DMS79 treated with DMSO at 0.1 percent for 48 hours (cell line): Measurements from ENCODE around the gene DIPK1C.
A peak's percentile ranks its signal among the peaks of the same experiment; 100 is the strongest.

ENCODE experiments used
- DNase-seq: peaks from one replicate; lab custom pipeline; 2025; lab: John Stamatoyannopoulos, UW

The DIPK1C gene

DNA sequence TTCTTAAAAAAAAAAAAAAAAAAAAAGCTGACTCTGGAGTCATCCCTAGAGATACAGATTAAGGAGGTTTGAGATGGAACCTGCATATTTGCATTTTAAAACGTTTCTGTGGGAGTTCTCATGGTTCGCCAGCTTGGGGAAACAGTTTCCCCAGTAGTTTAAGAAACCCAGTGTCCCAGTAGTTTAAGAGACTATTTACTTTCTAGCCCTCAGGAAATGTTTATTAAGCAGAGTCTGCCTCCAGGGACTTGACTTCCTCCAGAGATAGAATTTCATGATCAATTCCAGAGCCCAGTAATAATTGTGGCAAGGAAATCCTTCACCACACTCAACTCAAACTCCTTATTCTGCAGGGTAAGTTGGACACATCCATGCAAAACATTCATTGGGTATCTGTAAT is 39.1 kb downstream of the DIPK1C start:
- DNase-seq = no peak

DNA sequence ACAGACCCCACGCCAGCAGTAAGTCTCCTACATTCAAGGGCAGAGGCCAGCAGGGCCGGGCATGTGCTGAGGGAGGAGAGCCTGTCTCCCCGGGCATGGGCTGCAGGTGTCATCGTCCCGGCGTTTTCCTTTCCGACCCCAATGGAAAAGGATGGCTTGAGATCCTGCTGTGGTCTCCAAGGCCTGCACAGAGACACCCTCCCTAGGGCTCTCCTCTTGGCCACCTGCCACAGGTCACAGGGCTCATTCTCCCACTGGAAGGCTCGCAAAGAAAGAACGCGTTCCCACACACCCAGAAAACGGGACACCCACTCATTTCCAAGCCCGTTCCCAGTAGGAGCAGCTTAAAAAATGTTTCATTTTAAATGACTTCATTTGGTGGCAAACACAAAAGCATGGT is 41.0 kb downstream of the DIPK1C start:
- DNase-seq = no peak

DNA sequence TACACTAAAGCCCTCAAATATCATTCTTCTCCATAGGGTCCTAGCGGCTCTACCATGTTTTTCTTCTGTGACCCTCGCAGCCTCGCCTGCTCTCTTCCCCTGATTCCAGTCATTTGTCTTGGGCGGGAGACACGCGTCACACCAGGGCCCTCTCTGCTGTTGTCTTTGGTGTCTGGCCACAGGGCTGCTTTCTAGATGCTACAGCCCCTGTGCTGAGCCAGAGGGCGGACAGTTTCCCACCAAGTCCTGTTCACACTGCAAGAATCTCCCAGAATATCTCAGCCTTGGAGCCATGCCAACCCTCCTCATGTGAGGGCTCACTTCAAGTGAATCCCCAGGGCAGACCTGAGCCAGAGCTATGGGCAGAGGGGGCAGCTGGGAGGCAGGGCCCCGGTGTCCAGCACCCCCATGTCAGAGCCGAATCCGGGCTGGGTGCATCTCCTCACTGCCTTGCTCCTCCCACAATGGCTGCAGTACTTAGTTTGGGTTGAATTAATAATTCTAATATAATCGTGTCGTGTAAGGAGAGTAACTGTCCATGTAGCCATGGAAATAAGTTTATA is 42.1 kb downstream of the DIPK1C start:
- no peak for DNase-seq

DNA sequence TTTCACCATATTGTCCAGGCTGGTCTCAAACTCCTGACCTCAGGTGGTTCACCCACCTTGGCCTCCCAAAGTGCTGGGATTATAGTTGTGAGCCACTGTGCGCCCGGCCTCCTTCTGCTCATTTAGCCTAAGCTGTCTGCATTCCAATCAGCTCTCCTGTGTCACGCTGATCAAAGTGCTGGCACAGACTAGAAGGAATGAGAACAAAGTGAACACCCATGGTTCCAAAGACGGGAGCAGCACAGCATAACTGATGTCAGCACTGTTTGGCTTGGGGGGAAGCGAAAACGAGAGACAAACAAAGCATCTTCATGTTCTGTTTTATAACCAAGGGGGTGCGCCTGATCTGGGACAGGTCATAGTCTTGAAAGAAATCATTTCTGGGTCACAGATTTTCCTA is 43.3 kb downstream of the DIPK1C start:
- DNase-seq = no peak

DNA sequence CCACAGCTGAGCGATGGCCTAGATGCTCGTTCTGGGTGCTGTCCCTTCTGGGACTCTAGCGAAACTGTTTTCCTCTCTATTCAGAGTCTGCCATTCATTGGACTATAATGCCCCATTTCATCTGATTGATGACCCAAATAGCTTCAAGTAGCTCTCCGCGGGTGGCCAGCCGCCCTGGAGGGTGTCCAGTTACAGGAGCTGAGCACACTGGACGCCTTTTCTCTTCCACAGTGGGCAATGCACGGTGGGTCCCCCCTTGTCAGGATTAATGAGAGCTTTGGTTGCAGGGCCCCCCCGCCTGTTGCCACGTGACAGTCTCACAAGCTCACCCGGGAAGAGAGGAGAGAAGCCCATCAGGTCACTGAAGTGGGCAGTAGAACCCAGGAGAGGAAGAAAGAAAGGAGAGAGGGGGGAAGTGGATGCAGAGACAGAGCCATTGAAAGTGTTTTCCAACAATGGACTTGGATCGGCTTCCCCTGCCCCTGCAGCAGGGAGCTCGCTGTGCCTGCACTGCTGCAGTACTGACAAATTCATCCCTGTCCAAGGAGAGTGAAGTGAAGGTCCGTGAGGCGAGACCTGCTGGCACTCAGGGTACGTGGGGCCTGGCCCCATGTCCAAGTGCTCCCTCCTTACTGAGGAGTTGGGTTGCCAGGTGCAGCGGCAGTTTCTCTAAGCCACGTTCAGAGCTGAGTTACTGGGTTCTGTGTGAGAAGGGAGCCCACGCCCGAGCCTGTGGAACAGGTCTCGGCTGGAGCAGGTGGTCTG is 44.8 kb downstream of the DIPK1C start:
- peak; percentile 39 for DNase-seq

DNA sequence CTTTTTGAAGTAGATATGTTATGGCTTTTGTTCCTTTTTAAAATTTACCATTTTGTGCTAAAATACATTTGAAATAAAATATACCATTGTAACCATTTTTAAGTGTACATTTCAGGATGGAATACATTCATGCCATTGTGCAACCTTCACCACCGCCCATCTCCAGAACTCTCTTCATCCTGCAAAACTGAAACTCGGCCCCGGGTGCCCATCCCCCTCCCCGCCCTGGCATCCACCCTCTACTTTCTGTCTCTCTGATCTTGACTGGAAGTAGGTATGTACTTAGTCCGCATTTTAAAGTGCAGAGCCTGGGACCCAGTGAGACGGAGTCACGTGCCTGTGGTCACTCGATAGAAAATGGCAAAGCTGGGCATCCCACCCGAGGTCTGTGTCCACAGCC is 45.6 kb downstream of the DIPK1C start:
- no peak for DNase-seq

DNA sequence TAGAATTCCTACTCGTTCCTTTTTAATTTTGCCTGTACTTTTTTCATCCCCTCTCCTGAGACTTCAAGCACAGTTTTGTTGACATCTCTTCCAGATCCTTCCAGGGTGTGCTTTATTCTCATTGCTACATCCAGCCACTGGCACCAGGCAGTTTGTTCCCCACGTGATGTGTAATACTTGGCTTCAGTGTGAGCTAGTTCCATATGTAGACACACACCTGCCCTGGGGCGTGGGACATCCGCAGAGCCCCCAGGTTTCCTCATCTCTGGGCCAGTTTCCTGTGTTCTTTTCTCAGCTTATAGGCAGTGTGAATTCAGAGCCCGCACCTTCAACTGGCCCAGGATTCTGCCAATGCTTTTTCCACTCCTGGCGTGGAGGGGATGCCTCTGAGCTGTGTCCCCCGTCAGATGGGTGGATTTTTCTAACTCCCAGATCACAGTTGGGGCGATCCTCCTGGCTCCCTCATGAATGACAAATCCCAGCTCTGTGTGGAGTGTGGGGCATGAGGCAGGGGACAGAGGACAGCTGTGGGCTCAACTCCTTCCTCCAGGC is 46.6 kb downstream of the DIPK1C start:
- DNase-seq = no peak

DNA sequence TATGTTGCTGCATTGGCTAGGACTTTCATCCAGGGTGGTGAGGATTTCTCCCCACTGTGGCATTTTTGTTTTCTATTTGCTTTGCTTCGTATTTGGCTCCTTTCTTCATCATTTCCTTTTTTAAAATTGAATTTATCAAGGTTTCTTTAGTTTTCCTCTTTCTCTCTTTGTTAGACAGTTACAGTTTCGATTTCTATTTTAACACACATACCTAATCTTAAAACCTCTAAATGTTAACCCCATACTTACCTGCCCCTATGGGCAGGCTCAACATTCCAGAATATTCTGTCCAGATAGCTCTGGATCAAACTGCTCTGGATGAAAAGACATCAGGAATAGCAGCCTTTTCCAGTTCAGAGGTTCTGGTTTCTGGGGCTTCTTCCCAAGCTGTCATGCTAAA is 49.2 kb downstream of the DIPK1C start:
- no peak for DNase-seq

DNA sequence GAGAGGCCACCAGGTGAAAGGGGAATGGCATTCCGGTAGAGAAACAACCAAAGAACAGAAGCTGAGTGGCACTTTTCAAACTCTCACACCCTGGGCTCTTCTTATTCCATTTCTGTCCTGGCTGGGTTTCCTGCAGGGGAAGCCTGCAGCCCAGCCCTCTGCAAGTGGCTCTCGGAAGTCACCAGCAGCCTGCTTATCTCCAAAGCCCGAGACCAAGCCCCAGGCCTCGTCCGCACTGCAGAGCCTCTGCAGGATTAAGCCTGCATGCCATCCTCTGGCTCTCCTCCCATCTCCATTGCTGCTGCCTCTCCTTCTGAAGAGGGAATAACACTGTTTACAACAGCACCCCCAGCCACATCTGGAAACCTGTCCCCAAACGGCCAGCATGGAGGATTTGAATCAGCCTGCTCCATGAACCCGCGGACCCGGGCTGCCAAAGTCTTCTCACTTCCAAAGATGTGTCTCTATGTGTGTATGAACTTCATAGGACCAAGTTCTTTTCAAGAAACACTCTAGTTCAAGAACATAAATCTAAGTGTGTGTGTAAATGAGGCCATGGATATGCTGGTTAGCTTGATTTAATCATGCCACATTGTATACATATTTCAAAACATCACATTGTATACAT is 54.2 kb downstream of the DIPK1C start:
- no peak for DNase-seq

DNA sequence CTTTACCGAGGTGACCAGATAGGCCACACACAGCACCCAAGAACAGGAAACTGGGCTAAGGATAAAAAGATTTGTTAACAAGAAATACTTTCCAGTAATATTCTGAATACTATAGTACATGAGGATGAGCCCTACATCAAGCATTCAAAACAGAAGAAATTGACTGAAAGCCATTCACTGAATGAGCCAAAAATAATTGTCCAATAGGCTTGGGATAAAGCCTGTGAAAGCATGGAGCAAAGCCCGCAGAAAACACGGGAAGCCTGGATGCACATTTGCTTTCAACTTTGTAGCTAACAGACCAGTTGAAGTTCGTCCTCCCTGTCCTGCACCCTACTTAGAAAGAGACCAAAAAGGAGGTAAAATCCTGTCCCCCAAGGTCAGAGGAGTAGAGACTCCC is 56.3 kb downstream of the DIPK1C start:
- DNase-seq = no peak

DNA sequence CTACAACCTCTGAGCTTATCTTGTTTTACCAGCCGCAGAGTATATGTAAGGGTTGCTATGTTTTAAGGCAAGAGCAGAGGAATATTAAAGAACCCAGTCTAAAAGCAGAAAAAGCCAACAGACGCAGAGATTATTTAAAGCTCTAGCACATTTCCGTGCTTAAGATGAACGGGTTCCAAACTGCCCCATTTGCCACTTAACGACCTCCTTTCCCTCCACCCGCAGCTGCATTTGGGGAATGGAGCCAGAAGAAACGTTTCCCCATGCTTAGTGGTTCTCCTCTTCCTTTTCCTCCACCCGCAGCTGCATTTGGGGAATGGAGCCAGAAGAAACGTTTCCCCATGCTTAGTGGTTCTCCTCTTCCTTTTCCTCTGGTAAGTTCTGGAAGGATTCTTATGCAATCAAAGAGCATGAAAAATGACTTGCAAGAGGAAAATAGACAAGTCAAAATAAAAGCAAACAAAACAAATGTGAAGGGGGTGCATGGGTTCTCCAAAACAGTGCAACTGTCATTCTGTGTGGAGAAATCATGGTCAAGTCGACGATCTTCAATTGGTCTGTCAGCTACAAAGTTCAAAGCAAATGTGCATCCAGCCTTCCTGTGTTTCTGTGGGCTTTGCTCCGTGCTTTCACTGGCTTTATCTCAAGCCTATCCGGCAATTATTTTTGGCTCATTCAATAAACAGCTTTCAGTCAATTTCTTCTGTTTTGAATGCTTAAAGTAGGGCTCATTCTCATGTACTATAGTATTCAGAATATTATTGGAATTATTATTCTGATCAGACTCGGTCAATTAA is 57.8 kb downstream of the DIPK1C start:
- DNase-seq = no peak

DNA sequence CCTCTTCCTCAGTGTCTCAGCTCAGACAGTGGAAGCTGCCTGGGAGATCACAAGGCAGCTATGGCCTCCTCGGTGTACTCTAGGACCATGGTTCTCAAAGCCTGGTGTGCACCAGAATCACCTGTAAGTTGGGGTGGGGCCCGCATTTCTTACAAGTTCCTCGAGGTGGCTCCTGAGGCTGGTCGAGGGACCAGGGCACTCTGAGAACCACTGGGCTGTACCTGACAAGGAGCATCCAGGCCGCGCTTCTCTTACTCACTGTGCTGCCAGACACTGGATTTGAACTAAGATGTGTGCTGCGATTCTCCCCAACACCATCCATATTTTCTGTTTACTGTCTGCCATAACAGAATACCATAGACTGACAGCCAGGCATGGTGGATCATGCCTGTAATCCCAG is 59.5 kb downstream of the DIPK1C start:
- DNase-seq = no peak

DNA sequence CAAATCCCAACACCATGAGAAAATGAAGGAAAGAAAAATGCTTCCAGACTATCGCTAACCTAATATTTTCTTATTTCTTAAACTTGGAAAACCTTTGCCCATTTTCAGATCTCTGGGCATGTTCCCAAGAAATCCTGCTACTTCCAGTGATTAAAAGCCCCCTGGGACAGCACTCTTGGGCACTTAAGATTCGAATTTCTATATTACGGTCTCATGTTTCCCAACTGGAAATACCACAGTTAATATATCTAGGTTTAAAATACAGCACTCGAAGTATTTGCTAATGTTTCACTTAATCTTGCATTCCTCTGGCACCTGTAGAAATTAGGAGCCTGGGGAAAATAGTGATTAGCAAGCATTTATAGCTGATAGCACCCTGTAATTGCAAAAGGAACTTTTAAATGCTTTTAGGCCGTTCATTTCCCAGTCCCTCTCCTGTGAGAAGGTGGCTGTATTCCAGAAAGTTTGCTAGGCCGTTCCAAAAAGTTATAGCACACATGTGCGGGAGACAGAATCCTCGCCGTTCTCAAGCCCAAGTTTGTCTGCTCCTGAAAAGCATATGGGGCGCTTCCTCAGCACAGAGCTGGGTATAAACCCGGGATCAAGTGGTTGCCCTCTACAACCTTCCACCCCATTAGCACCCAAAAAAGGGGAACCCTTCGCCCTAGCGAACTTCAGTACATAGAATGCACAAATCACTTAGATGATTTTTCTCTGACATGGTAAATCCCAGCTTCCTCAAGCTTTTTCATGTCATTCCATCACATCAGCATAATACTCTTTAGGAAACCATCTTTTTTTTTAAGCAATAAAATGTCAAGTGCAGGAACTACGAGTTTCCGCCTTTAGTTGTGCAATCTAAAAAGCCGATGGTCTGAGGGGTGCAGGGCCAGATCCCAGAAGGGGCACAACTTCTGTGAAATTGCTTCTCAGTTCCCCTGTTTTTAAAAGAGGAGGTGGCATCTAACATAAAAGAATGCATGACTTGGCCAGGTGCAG is 60.6 kb downstream of the DIPK1C start:
- DNase-seq = peak; percentile 47

DNA sequence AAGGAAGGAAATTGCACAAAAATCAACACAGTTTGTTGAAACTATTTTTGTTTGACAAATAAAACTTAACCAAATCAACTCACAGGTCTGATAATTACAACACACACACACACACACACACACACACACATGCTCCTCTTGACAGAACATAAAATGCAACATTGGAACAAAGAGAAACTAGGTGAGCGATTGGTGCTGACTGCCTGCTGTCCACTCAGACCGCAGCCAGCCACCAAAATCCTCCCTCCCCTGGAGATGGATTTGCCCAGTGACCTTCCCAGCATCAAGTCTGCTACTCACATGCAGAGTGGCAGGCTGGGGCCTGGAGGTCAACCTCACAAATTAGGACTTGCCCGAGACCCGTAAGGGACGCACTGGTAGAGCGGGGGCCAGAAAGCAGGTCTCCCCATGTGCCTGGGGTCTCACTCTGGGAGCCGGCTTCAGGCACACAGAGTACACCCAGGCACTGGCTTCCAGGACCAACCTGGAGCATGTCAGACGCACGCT is 61.4 kb downstream of the DIPK1C start:
- peak; percentile 24 for DNase-seq

DNA sequence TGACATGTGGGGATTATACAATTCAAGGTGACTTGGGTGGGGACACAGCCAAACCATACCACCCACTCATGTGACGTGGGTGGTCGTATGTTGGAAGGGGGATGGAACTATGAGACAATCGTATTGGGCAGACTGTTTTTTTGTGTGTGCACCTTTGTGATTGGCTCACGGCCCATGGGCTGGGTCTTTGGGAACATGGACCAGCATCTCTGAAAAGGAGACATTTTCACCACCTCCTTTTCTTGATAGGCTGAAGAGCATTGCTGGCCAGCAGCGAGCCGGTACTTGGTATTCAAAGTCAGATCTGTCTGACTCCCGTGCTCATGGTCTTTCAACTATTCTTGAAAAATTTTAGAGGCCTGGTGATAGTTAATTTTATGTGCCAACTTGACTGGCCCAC is 62.1 kb downstream of the DIPK1C start:
- DNase-seq = no peak

DNA sequence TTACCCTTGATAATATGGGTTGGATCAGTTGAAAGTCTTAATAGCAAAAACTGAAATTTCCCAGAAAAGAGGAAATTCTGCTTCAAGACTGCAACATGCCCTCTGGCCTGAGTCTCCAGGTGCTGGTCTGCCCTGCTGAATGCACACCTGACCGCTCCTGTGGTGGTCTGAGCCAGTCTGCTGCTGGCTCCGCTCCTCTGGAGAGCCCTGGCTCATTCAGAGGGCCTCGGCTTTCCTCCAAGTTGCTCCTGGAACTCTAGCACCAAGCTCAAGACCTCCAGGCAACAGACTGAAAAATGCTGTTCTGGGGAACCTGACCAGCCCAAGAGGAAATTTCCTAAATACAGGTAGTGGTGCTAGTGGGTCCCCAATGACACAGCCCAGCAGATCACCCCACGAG is 64.8 kb downstream of the DIPK1C start:
- no peak for DNase-seq

DNA sequence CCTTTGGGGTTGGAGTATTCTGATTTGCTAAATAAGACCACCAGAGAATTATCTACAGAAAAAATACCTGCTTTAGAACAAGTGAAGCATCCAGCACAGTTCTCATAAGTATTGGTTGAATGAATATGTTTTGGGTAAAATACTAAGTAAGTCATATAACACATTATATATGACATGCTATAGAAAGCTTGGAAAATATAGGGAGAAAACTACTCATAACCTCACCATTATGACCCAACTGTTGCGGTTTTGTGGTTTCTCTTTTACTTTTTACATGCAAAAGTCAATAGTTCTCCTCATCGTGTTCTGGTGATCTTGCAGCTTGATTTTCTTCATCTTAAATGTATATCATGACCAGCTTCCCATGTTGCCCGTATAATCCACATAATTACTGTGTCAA is 66.2 kb downstream of the DIPK1C start:
- DNase-seq = no peak

DNA sequence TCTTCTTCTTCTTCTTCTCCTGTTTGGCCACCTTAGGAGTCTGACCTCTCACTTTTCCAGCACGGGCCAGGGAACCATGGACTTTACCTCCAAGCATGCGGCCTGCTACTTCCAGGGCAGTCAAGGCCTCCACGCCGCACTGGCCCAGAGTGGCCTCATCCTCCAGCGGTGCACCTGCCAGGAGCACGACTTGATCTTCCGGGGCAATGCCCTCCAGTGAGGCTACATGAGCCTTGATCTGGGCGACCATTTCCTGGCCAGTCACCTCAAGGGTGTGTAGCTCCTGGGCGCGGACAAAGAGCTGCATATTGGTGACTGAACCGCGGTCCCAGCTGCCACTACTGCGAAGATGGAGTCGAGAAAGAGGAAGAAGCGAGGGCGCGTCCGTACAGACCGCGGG is 67.1 kb downstream of the DIPK1C start:
- DNase-seq = no peak

DNA sequence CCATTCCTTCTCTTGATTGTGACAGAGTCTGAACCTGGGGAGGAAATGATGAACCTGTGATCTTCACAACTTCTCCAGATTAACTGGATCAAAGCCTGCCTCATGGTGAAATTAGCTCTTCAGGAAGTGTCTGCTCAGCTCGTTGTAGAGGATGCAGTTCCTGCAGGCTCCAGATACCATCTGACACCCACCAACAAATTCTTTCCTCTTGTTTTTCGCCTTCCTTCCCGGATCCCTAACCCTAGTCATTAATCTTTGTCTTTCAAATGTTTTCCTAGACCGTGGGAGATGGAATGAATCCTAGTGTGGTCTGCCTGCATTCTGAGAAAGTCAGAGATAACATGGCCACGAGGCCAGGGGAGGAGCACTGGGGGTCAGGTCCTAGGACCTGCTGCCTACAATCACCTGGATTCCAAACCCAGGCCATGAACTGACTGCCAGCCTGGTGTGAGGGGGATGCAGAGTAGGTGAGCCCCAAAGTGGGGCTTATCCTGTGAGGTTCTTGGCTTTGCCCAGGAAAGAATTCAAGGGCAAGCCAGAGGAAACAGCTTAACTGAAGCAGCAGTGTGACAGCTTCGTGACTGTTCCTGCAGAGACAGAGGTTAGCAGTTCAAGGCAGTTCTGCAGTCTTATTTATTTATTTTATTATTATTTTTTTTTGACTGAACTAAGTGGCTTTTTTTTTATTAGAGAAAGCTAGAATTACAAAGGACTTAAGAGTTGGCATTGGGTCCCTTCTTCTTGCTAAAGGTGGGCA is 67.8 kb downstream of the DIPK1C start:
- no peak for DNase-seq

DNA sequence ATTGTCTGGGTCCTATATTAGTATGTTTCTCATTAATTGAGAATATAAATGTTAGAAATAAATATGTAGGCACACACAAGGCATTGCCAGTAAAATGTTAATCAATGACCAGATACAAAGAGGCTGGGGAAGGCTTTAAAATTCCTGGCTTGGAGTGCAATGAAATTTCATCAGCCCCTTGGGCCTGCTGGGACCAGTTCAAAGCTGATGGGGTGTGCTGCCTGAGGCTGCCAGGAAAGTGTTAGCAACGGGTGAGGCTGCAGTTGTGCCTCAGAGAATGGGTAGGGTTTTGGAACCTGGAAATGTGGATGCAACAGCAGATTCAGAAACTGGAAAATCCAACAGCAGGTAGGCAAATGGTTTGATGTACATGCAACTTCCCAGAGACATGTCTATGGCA is 68.9 kb downstream of the DIPK1C start:
- DNase-seq = no peak
